BLaER1 (cell line): ENCODE measurements around the gene BMP7.

ENCODE experiments used
- H3K27ac ChIP-seq: shearing (Covaris generic); formaldehyde crosslinking; 2 replicates; pipeline ENCODE4 v1.8.1; 2022
- H3K27me3 ChIP-seq: shearing (Covaris generic); formaldehyde crosslinking; 2 replicates; pipeline ENCODE4 v1.8.1; 2022
- H3K36me3 ChIP-seq: shearing (Covaris generic); formaldehyde crosslinking; 2 replicates; pipeline ENCODE4 v1.8.1; 2022
- H3K4me1 ChIP-seq: shearing (Covaris generic); formaldehyde crosslinking; 2 replicates; pipeline ENCODE4 v1.8.1; 2022
- H3K4me2 ChIP-seq: shearing (Covaris generic); formaldehyde crosslinking; 2 replicates; pipeline ENCODE4 v1.8.1; 2022
- H3K4me3 ChIP-seq: shearing (Covaris generic); formaldehyde crosslinking; 2 replicates; pipeline ENCODE4 v1.8.1; 2022
- H3K9ac ChIP-seq: shearing (Covaris generic); formaldehyde crosslinking; 2 replicates; pipeline ENCODE4 v1.8.1; 2022
- H3K9me3 ChIP-seq: shearing (Covaris generic); formaldehyde crosslinking; 2 replicates; pipeline ENCODE4 v1.8.1; 2022
- H4K20me1 ChIP-seq: shearing (Covaris generic); formaldehyde crosslinking; 2 replicates; pipeline ENCODE4 v1.8.1; 2022
- Cebpa-rat ChIP-seq: shearing (Covaris generic); IDR thresholded peaks from 2 replicates; pipeline ENCODE4 v1.8.1; 2022

The BMP7 gene

DNA sequence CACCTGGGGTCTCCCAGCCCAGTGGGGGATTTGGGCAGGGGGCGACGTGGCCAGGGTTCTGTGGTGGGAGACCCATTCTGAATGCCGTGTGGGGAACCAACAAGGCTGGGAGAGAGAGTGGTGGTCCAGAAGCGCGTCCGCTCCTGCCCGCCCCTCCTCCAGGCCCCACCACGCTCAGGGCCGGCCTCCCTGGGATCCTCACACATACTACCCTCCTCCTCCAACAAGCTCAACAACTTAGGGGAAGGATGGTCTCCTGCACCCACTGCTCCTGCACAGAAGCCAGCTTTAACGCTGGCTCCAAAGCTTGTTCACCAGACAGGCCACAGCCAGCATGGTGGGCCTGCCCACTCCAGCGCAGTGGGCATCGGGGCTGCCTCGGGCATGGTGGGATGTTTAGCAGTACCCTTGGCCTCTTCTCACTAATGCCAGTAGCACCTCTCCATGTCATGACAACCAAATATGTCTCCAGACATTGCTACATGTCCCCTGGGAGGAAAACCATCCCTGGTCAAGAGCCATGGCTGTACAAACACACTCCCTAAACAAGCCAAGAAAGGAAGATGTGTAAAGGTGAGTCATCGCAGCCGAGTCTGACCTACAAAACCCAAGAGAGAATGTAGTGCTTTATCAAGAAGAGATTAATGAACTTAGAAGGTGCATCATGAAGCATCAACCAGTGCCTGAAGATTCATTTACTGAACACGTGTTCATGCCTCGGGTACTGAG lies 75.7 kb downstream of the BMP7 start:
- no peak overlapping the region for H3K27ac ChIP-seq
- no peaks in the 10 kb centered on the region for H3K27me3 ChIP-seq
- H3K36me3 ChIP-seq = no peaks in the 10 kb centered on the region
- H3K9me3 ChIP-seq = no peaks in the 10 kb centered on the region
- H3K4me2 ChIP-seq = peak overlapping the region; percentile 46
- H4K20me1 ChIP-seq = no peaks in the 10 kb centered on the region
- H3K4me3 ChIP-seq = no peak overlapping the region
- H3K4me1 ChIP-seq = peaks cover 9% of the 10 kb centered on the region
- no peak for TF ChIP-seq Cebpa-rat
- no peak overlapping the region for H3K9ac ChIP-seq

- Histone ChIP-seq H3K9me3 (no peaks in the 10 kb centered on the region), H3K4me3 (no peak overlapping the region), H3K9ac (no peak overlapping the region), H4K20me1 (no peaks in the 10 kb centered on the region), H3K27me3 (no peaks in the 10 kb centered on the region), H3K27ac (no peak overlapping the region), H3K4me1 (peaks cover 9% of the 10 kb centered on the region), H3K4me2 (no peak overlapping the region), H3K36me3 (no peaks in the 10 kb centered on the region)
- TF ChIP-seq Cebpa-rat = no peak
Observed at GRCh38 chr20:57189713-57190112, 76.7 kb downstream of the BMP7 start.

- Histone ChIP-seq H3K4me1 (peaks cover 9% of the 10 kb centered on the region), H3K27me3 (no peaks in the 10 kb centered on the region), H3K36me3 (no peaks in the 10 kb centered on the region), H3K4me3 (no peak overlapping the region), H3K9me3 (no peaks in the 10 kb centered on the region), H3K4me2 (no peak overlapping the region), H3K27ac (no peak overlapping the region), H4K20me1 (no peaks in the 10 kb centered on the region), H3K9ac (no peak overlapping the region)
- no peak for TF ChIP-seq Cebpa-rat
Observed at GRCh38 chr20:57188576-57189079, 77.8 kb downstream of the BMP7 start.

GRCh38 chr20:57188056-57188455 lies 78.4 kb downstream of the BMP7 start:
- H3K9ac ChIP-seq = no peak overlapping the region
- H3K36me3 ChIP-seq = no peaks in the 10 kb centered on the region
- TF ChIP-seq Cebpa-rat = no peak
- no peaks in the 10 kb centered on the region for H3K9me3 ChIP-seq
- no peak overlapping the region for H3K27ac ChIP-seq
- no peaks in the 10 kb centered on the region for H4K20me1 ChIP-seq
- peaks cover 9% of the 10 kb centered on the region for H3K4me1 ChIP-seq
- no peaks in the 10 kb centered on the region for H3K27me3 ChIP-seq
- no peak overlapping the region for H3K4me2 ChIP-seq
- H3K4me3 ChIP-seq = no peak overlapping the region

- Histone ChIP-seq H3K4me1 (peaks cover 9% of the 10 kb centered on the region), H3K36me3 (no peaks in the 10 kb centered on the region), H3K9me3 (no peaks in the 10 kb centered on the region), H3K4me3 (no peak overlapping the region), H3K9ac (no peak overlapping the region), H3K27ac (no peak overlapping the region), H4K20me1 (no peaks in the 10 kb centered on the region), H3K27me3 (no peaks in the 10 kb centered on the region), H3K4me2 (no peak overlapping the region)
- TF ChIP-seq Cebpa-rat = no peak
Observed at GRCh38 chr20:57187068-57187634, 79.3 kb downstream of the BMP7 start.

DNA sequence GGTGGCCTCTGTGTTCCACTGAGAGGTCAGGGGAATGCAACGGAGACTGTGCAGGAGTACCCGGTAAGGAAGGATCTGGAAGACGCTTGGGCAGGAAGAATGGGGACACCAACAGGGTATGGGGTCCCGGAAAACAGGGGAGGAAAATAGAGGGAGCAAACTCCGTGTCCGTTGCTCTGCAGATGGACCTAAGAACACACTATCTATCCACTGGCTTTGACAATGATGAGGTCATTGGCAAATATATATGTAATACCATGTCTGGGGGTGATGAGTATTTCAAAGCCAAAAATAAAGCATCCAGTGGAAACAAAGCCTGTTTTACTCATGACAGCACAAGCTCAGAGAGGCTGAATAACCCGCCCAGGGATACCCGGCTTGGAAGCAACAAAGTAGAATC lies 80.2 kb downstream of the BMP7 start:
- no peaks in the 10 kb centered on the region for H3K27me3 ChIP-seq

DNA sequence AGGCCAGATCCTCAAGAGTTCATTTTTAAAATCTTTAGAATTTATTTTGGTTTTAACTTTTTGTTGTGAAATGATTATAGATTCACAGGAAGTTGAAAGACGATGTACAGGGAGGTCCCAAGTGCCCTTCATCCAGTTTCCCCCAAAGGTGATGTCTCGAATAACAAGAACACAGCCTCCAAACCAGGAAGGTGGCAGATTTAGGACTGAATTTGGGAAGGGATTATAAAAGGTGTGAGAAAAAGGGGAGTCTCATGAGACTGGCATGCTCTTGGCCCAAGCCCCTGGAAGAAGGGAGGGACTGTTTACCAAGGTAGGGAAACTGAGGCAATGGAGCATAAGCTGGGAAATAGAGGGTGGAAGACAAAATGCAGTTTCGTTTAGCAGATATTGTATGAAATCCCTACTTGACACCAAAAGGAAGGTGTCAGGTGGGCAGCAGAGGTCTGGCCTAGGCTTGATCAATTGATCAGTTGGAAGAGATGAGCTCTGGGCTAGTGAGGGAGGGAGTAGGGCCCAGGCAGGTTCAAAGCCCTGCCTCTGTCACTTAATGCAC lies 81.2 kb downstream of the BMP7 start:
- Histone ChIP-seq H3K4me1 (peaks cover 10% of the 10 kb centered on the region), H3K27me3 (no peaks in the 10 kb centered on the region), H3K9ac (no peak overlapping the region), H3K4me3 (no peak overlapping the region), H3K36me3 (no peaks in the 10 kb centered on the region), H4K20me1 (no peaks in the 10 kb centered on the region), H3K9me3 (no peaks in the 10 kb centered on the region), H3K4me2 (no peak overlapping the region), H3K27ac (no peak overlapping the region)
- no peak for TF ChIP-seq Cebpa-rat

More for the DNA sequence above, 80.2 kb downstream of the BMP7 start:
- Histone ChIP-seq H3K4me1 (peaks cover 9% of the 10 kb centered on the region), H4K20me1 (no peaks in the 10 kb centered on the region), H3K36me3 (no peaks in the 10 kb centered on the region), H3K9ac (no peak overlapping the region), H3K9me3 (no peaks in the 10 kb centered on the region), H3K27ac (no peak overlapping the region), H3K4me2 (no peak overlapping the region), H3K4me3 (no peak overlapping the region)
- no peak for TF ChIP-seq Cebpa-rat

GRCh38 chr20:57183457-57184009 lies 82.9 kb downstream of the BMP7 start:
- no peaks in the 10 kb centered on the region for H4K20me1 ChIP-seq
- H3K4me3 ChIP-seq = no peak overlapping the region
- H3K27ac ChIP-seq = no peak overlapping the region
- no peak for TF ChIP-seq Cebpa-rat
- no peak overlapping the region for H3K9ac ChIP-seq
- H3K4me2 ChIP-seq = no peak overlapping the region
- H3K9me3 ChIP-seq = no peaks in the 10 kb centered on the region
- no peaks in the 10 kb centered on the region for H3K27me3 ChIP-seq
- H3K36me3 ChIP-seq = no peaks in the 10 kb centered on the region
- H3K4me1 ChIP-seq = peaks cover 27% of the 10 kb centered on the region

DNA sequence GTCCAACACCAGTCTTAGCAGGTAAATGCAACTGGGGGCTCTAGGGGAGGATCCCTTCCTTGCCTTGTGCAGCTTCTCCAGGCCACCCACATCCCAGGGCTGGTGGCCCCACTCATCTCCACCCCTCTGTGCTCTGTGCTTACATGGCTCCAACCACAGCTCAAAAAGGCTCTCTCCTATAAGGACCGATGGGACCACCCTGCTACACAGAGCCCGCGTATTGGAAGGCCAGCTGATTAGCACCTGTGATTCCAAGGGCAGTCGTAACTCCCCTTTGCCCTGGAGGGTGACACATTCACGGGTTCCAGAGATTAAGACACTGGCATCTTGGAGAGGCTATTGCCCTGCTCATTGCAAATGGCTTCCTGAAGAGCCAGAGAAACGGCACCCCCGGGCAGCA lies 84.8 kb downstream of the BMP7 start:
- H3K9ac ChIP-seq = no peak overlapping the region
- H3K27ac ChIP-seq = no peak overlapping the region
- H3K4me3 ChIP-seq = no peak overlapping the region
- peaks cover 38% of the 10 kb centered on the region for H3K4me1 ChIP-seq
- H3K9me3 ChIP-seq = no peaks in the 10 kb centered on the region
- H3K4me2 ChIP-seq = no peak overlapping the region
- H3K36me3 ChIP-seq = no peaks in the 10 kb centered on the region
- H3K27me3 ChIP-seq = no peaks in the 10 kb centered on the region
- no peaks in the 10 kb centered on the region for H4K20me1 ChIP-seq
- TF ChIP-seq Cebpa-rat = no peak

- H3K4me1 ChIP-seq = peaks cover 38% of the 10 kb centered on the region
- H3K9me3 ChIP-seq = no peaks in the 10 kb centered on the region
- peak overlapping the region; percentile 46 for H3K27ac ChIP-seq
- no peak overlapping the region for H3K9ac ChIP-seq
- TF ChIP-seq Cebpa-rat = no peak
- H3K27me3 ChIP-seq = no peaks in the 10 kb centered on the region
- no peaks in the 10 kb centered on the region for H3K36me3 ChIP-seq
- H3K4me2 ChIP-seq = peak overlapping the region; percentile 79
- H3K4me3 ChIP-seq = no peak overlapping the region
- no peaks in the 10 kb centered on the region for H4K20me1 ChIP-seq
Observed at GRCh38 chr20:57180954-57181353, 85.5 kb downstream of the BMP7 start.
